ENCODE results near the gene C11orf68.
A peak's percentile ranks its signal among the peaks of the same experiment; 100 is the strongest.

Gene C11orf68

DNA sequence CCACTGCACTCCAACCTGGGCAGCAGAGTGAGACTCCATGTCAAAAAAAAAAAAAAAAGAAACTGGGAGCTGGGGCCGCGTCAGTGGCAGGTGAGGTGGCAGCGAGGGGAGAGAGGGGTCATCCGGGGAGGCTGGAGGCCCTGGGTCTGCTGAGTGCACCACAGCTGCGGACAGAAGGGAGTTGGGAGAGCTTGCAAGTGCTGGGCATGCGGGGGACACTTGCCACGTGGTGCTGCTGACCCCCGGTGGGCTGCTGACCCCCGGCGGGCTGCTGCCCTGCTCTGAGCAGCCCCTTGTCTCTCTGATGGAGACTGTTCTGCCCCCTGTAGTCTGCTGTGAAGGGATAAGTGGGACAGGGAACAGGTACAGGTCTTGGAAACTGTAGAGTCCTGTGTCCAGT is 3.0 kb upstream of the C11orf68 start:
- Histone ChIP-seq H3K79me1 (ENCODE audit: low read depth, low read length) (peaks cover 22% of the 10 kb centered on the region), H2BK120ac (ENCODE audit: low read depth, low read length) (no peak overlapping the region), H2BK12ac (ENCODE audit: low read length) (no peak overlapping the region), H3K23ac (ENCODE audit: low read depth, low read length, poor library complexity) (no peak overlapping the region), H3K14ac (ENCODE audit: low read length) (no peak overlapping the region), H2AK5ac (ENCODE audit: low read depth, low read length) (peak overlapping the region; percentile 46), H3K4me3 (ENCODE audit: low read length in 2 of 2) (no peak overlapping the region), H3K9me3 (replicated peaks in 1 of 2; ENCODE audit: control insufficient read depth in 2 of 2, insufficient read depth in 1 of 2, low read depth in 1 of 2, low read length in 2 of 2) (no peaks in the 10 kb centered on the region), H2BK15ac (ENCODE audit: low read length) (no peak overlapping the region), H2BK5ac (ENCODE audit: low read length) (no peak overlapping the region), H3K27me3 (ENCODE audit: control insufficient read depth in 3 of 3, insufficient read depth in 3 of 3, low read depth in 1 of 3, low read length in 3 of 3) (no peaks in the 10 kb centered on the region), H3K18ac (ENCODE audit: low read length) (no peak overlapping the region), H3K36me3 (replicated peaks in 1 of 2; ENCODE audit: control insufficient read depth in 2 of 2, insufficient read depth in 2 of 2, low read length in 2 of 2) (peaks cover 21 to 43% of the 10 kb centered on the region in 2 donors), H4K8ac (ENCODE audit: low read depth, low read length) (no peak overlapping the region), H3K4me2 (ENCODE audit: insufficient read depth, low read length, poor library complexity, severe bottlenecking) (no peak overlapping the region), H3K27ac (replicated peaks; ENCODE audit: low read length) (no peak overlapping the region), H2AFZ (ENCODE audit: low read length) (no peak overlapping the region), H4K91ac (ENCODE audit: low read depth, low read length, poor library complexity) (no peak overlapping the region), H3K4ac (ENCODE audit: low read length) (no peak overlapping the region), H3K9ac (ENCODE audit: low read depth, low read length, poor library complexity) (no peak overlapping the region), H3K4me1 (ENCODE audit: control insufficient read depth in 2 of 2, insufficient read depth in 1 of 2, low read depth in 1 of 2, low read length in 2 of 2) (peaks cover 16 to 17% of the 10 kb centered on the region in 2 donors)
- no CpG with 5 or more reads among the region's 10 CpGs for WGBS, 2 donors (ENCODE audit: extremely low coverage in 2 of 2, insufficient read length in 2 of 2, insufficient replicate concordance in 1 of 2)
- no peak for DNase-seq (ENCODE audit: low spot score)

DNA sequence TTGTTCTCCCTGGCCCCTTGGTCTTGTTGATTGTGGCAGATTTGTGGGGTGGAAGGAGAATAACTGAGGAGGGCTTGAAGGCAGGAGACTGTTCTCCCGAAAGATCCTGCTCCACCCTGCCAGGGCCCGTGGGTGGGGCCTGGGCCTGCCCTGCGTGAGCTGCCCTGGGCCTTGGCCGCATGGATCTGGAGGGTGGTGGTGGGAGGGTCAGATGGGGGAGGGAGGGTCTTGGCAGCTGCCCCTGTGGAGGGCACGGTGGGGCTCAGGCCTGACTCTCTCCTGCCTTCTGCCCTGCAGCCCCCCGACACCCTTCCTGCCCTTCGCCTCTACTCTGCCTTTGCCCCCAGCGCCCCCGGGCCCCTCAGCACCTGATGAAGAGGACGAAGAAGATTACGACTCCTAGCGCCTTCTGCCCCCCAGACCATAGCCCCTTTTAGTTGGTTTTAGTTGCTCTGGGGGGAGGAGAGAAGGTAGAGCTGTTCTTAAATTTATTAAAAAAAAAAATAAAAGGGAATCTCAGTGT is 2.2 kb upstream of the C11orf68 start:
- H3K9ac ChIP-seq (ENCODE audit: low read depth, low read length, poor library complexity), result no peak overlapping the region
- no peak overlapping the region for H3K27ac ChIP-seq (replicated peaks; ENCODE audit: low read length)
- peaks cover 23 to 46% of the 10 kb centered on the region in 2 donors for H3K36me3 ChIP-seq (replicated peaks in 1 of 2; ENCODE audit: control insufficient read depth in 2 of 2, insufficient read depth in 2 of 2, low read length in 2 of 2)
- WGBS, 2 donors (ENCODE audit: extremely low coverage in 2 of 2, insufficient read length in 2 of 2, insufficient replicate concordance in 1 of 2), result no CpG with 5 or more reads among the region's 12 CpGs
- no peak overlapping the region for H3K4me2 ChIP-seq (ENCODE audit: insufficient read depth, low read length, poor library complexity, severe bottlenecking)
- H3K18ac ChIP-seq (ENCODE audit: low read length), result no peak overlapping the region
- H3K9me3 ChIP-seq (replicated peaks in 1 of 2; ENCODE audit: control insufficient read depth in 2 of 2, insufficient read depth in 1 of 2, low read depth in 1 of 2, low read length in 2 of 2), result no peaks in the 10 kb centered on the region
- no peak overlapping the region for H4K8ac ChIP-seq (ENCODE audit: low read depth, low read length)
- no peak overlapping the region for H3K14ac ChIP-seq (ENCODE audit: low read length)
- H3K79me1 ChIP-seq (ENCODE audit: low read depth, low read length), result peaks cover 22% of the 10 kb centered on the region
- H4K91ac ChIP-seq (ENCODE audit: low read depth, low read length, poor library complexity), result no peak overlapping the region
- H3K4me3 ChIP-seq (ENCODE audit: low read length in 2 of 2), result peak overlapping the region in 1 of 2 donors; percentile 90
- H3K23ac ChIP-seq (ENCODE audit: low read depth, low read length, poor library complexity), result no peak overlapping the region
- H2AK5ac ChIP-seq (ENCODE audit: low read depth, low read length), result peak overlapping the region; percentile 14
- H2BK120ac ChIP-seq (ENCODE audit: low read depth, low read length), result no peak overlapping the region
- H2BK15ac ChIP-seq (ENCODE audit: low read length), result no peak overlapping the region
- no peak overlapping the region for H3K4ac ChIP-seq (ENCODE audit: low read length)
- H3K4me1 ChIP-seq (ENCODE audit: control insufficient read depth in 2 of 2, insufficient read depth in 1 of 2, low read depth in 1 of 2, low read length in 2 of 2), result peaks cover 16 to 17% of the 10 kb centered on the region in 2 donors
- no peak overlapping the region for H2BK5ac ChIP-seq (ENCODE audit: low read length)
- no peak overlapping the region for H2BK12ac ChIP-seq (ENCODE audit: low read length)
- no peak for DNase-seq (ENCODE audit: low spot score)
- H2AFZ ChIP-seq (ENCODE audit: low read length), result no peak overlapping the region
- H3K27me3 ChIP-seq (ENCODE audit: control insufficient read depth in 3 of 3, insufficient read depth in 3 of 3, low read depth in 1 of 3, low read length in 3 of 3), result no peaks in the 10 kb centered on the region

DNA sequence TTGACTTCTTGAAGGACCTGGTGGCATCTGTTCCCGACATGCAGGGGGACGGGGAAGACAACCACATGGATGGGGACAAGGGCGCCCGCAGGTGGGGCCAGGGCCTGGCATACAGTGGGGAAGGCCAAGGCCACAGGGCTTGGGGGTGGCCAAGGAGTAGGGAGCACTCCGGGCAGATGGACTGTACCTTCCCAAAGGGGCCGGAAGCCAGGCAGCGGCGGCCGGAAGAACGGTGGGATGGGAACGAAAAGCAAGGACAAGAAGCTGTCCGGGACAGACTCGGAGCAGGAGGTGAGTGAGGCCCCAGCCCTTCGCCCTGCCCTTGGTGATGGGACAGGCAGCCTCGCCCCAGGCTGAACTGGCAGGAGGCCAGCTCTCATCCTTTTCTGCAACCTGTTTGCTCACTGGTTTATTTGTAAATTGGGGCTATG is 1.5 kb upstream of the C11orf68 start:
- H3K9ac ChIP-seq (ENCODE audit: low read depth, low read length, poor library complexity), result peak overlapping the region; percentile 94
- peak overlapping the region; percentile 10 for H2AK5ac ChIP-seq (ENCODE audit: low read depth, low read length)
- H2BK120ac ChIP-seq (ENCODE audit: low read depth, low read length), result peak overlapping the region; percentile 72
- no CpG with 5 or more reads among the region's 15 CpGs for WGBS, 2 donors (ENCODE audit: extremely low coverage in 2 of 2, insufficient read length in 2 of 2, insufficient replicate concordance in 1 of 2)
- no peak overlapping the region for H4K91ac ChIP-seq (ENCODE audit: low read depth, low read length, poor library complexity)
- H3K4me2 ChIP-seq (ENCODE audit: insufficient read depth, low read length, poor library complexity, severe bottlenecking), result peak overlapping the region; percentile 98
- H3K27me3 ChIP-seq (ENCODE audit: control insufficient read depth in 3 of 3, insufficient read depth in 3 of 3, low read depth in 1 of 3, low read length in 3 of 3), result no peaks in the 10 kb centered on the region
- H3K18ac ChIP-seq (ENCODE audit: low read length), result no peak overlapping the region
- H2BK5ac ChIP-seq (ENCODE audit: low read length), result no peak overlapping the region
- H3K14ac ChIP-seq (ENCODE audit: low read length), result no peak overlapping the region
- peak overlapping the region; percentile 97 for H3K23ac ChIP-seq (ENCODE audit: low read depth, low read length, poor library complexity)
- H3K36me3 ChIP-seq (replicated peaks in 1 of 2; ENCODE audit: control insufficient read depth in 2 of 2, insufficient read depth in 2 of 2, low read length in 2 of 2), result peaks cover 21 to 46% of the 10 kb centered on the region in 2 donors
- H3K4ac ChIP-seq (ENCODE audit: low read length), result no peak overlapping the region
- peaks cover 16 to 17% of the 10 kb centered on the region in 2 donors for H3K4me1 ChIP-seq (ENCODE audit: control insufficient read depth in 2 of 2, insufficient read depth in 1 of 2, low read depth in 1 of 2, low read length in 2 of 2)
- H3K79me1 ChIP-seq (ENCODE audit: low read depth, low read length), result peaks cover 22% of the 10 kb centered on the region
- H2BK12ac ChIP-seq (ENCODE audit: low read length), result peak overlapping the region; percentile 58
- no peak overlapping the region for H2BK15ac ChIP-seq (ENCODE audit: low read length)
- DNase-seq (ENCODE audit: low spot score), result no peak
- no peak overlapping the region for H2AFZ ChIP-seq (ENCODE audit: low read length)
- no peak overlapping the region for H3K27ac ChIP-seq (replicated peaks; ENCODE audit: low read length)
- no peak overlapping the region for H4K8ac ChIP-seq (ENCODE audit: low read depth, low read length)
- H3K9me3 ChIP-seq (replicated peaks in 1 of 2; ENCODE audit: control insufficient read depth in 2 of 2, insufficient read depth in 1 of 2, low read depth in 1 of 2, low read length in 2 of 2), result no peaks in the 10 kb centered on the region
- H3K4me3 ChIP-seq (ENCODE audit: low read length in 2 of 2), result peak overlapping the region; percentile 90 to 95

DNA sequence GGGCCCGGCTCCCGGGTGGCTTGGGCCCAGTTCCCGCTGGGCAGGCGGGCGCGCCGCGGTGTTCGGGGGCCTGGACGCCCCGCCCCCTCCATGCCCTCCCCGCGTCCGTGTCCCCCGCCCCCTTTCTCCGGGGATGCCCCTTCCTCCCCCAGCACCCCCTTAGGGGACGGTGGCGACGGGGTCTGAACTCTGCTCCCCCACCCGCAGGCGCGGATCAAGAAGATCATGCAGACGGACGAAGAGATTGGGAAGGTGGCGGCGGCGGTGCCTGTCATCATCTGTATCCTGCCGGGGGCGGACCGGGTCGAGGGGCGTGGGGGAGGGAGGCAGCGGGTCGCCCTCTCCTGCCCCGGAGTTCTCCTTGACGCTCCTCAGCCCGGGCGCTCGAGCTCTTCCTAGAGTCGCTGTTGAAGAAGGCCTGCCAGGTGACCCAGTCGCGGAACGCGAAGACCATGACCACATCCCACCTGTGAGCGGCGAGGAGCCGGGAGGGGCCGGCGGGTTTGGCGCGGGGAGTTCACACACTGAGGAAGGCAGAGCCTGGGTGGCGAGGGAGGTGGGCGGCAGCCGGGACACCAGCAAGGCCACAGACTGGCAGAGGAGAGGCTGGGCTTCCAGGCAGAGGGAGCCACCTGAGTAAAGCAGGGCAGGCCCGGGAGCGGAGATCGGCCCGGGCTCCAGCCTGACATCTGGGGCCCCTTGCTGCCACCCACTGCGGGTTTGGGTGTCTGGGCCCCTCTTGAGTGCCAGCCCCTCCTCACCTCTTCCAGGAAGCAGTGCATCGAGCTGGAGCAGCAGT is 910 bp upstream of the C11orf68 start:
- H3K9ac ChIP-seq (ENCODE audit: low read depth, low read length, poor library complexity), result peak overlapping the region; percentile 94
- peak overlapping the region; percentile 49 for H2BK15ac ChIP-seq (ENCODE audit: low read length)
- H3K23ac ChIP-seq (ENCODE audit: low read depth, low read length, poor library complexity), result peak overlapping the region; percentile 97
- no peak overlapping the region for H4K8ac ChIP-seq (ENCODE audit: low read depth, low read length)
- no peak for DNase-seq (ENCODE audit: low spot score)
- peak overlapping the region; percentile 72 for H2BK120ac ChIP-seq (ENCODE audit: low read depth, low read length)
- H3K4ac ChIP-seq (ENCODE audit: low read length), result no peak overlapping the region
- H3K79me1 ChIP-seq (ENCODE audit: low read depth, low read length), result peaks cover 22% of the 10 kb centered on the region
- no peak overlapping the region for H2BK5ac ChIP-seq (ENCODE audit: low read length)
- H3K4me3 ChIP-seq (ENCODE audit: low read length in 2 of 2), result peak overlapping the region; percentile 90 to 95
- peaks cover 0 to 2% of the 10 kb centered on the region in 2 donors for H3K9me3 ChIP-seq (replicated peaks in 1 of 2; ENCODE audit: control insufficient read depth in 2 of 2, insufficient read depth in 1 of 2, low read depth in 1 of 2, low read length in 2 of 2)
- peak overlapping the region; percentile 89 for H3K14ac ChIP-seq (ENCODE audit: low read length)
- H3K27ac ChIP-seq (replicated peaks; ENCODE audit: low read length), result no peak overlapping the region
- peak overlapping the region; percentile 98 for H3K4me2 ChIP-seq (ENCODE audit: insufficient read depth, low read length, poor library complexity, severe bottlenecking)
- H3K18ac ChIP-seq (ENCODE audit: low read length), result peak overlapping the region; percentile 94
- H2AK5ac ChIP-seq (ENCODE audit: low read depth, low read length), result peak overlapping the region; percentile 21
- peak overlapping the region; percentile 98 for H2AFZ ChIP-seq (ENCODE audit: low read length)
- H3K4me1 ChIP-seq (ENCODE audit: control insufficient read depth in 2 of 2, insufficient read depth in 1 of 2, low read depth in 1 of 2, low read length in 2 of 2), result peaks cover 16 to 17% of the 10 kb centered on the region in 2 donors
- WGBS, 2 donors (ENCODE audit: extremely low coverage in 2 of 2, insufficient read length in 2 of 2, insufficient replicate concordance in 1 of 2), result no CpG with 5 or more reads among the region's 60 CpGs
- H3K27me3 ChIP-seq (ENCODE audit: control insufficient read depth in 3 of 3, insufficient read depth in 3 of 3, low read depth in 1 of 3, low read length in 3 of 3), result no peaks in the 10 kb centered on the region
- H2BK12ac ChIP-seq (ENCODE audit: low read length), result no peak overlapping the region
- no peak overlapping the region for H4K91ac ChIP-seq (ENCODE audit: low read depth, low read length, poor library complexity)
- H3K36me3 ChIP-seq (replicated peaks in 1 of 2; ENCODE audit: control insufficient read depth in 2 of 2, insufficient read depth in 2 of 2, low read length in 2 of 2), result peaks cover 20 to 46% of the 10 kb centered on the region in 2 donors
